Liver (tissue), 9 donors: ENCODE data around the gene PASK. TPM values are rescaled to one million over a fixed set of nuclear protein-coding genes. Genes with fewer than 3 reads are reported as not detected.

Experiments used
- DNase-seq: peaks from one replicate; pipeline ENCODE4 v3.0.0-alpha.2; 2017; ENCODE audit warnings: low spot score
- H3K27ac ChIP-seq, 2 donors: one replicate each; pipeline ENCODE4 v1.7.0; 2013; ENCODE audit warnings: inconsistent platforms in 2 of 2, low read length in 2 of 2, control low read depth in 1 of 2, low read depth in 1 of 2, mild to moderate bottlenecking in 1 of 2
- H3K27me3 ChIP-seq, 4 donors: one replicate each; pipeline versions ENCODE4 v1.6.1 to v1.7.0; 2013; ENCODE audit warnings: low read length in 3 of 4, inconsistent platforms in 1 of 4, mild to moderate bottlenecking in 1 of 4, moderate library complexity in 1 of 4; ENCODE audit not compliant: control insufficient read depth in 4 of 4, insufficient read depth in 4 of 4
- H3K36me3 ChIP-seq, 4 donors: one replicate each; pipeline versions ENCODE4 v1.6.1 to v1.7.0; 2013; ENCODE audit warnings: low read length in 3 of 4, mild to moderate bottlenecking in 3 of 4, low read depth in 1 of 4, moderate library complexity in 1 of 4; ENCODE audit not compliant: control insufficient read depth in 4 of 4, insufficient read depth in 3 of 4
- H3K4me1 ChIP-seq, 4 donors: one replicate each; pipeline versions ENCODE4 v1.6.1 to v1.7.0; 2013; ENCODE audit warnings: low read length in 3 of 4, mild to moderate bottlenecking in 3 of 4, moderate library complexity in 1 of 4; ENCODE audit not compliant: control insufficient read depth in 4 of 4, insufficient read depth in 4 of 4
- H3K4me3 ChIP-seq, 3 donors: one replicate each; pipeline versions ENCODE4 v1.6.1 to v1.7.0; 2013; ENCODE audit warnings: low read length in 3 of 3, control low read depth in 1 of 3, low read depth in 1 of 3, mild to moderate bottlenecking in 1 of 3
- H3K9ac ChIP-seq, 2 donors: one replicate each; pipeline ENCODE4 v1.7.0; 2013; ENCODE audit warnings: low read length in 2 of 2, mild to moderate bottlenecking in 2 of 2, moderate library complexity in 2 of 2, control low read depth in 1 of 2, low read depth in 1 of 2
- H3K9me3 ChIP-seq, 4 donors: one replicate each; pipeline versions ENCODE4 v1.6.1 to v1.7.0; 2013; ENCODE audit warnings: low read length in 3 of 4; ENCODE audit not compliant: control insufficient read depth in 4 of 4
- ATF3 ChIP-seq: IDR thresholded peaks from 2 replicates; pipeline ENCODE4 v1.6.1; 2016; ENCODE audit warnings: antibody characterized with exemption
- CTCF ChIP-seq: fragments of 150-350 bp; IDR thresholded peaks from 2 replicates; pipeline ENCODE4 v1.5.1; 2017; ENCODE audit warnings: improper control_type of control experiment, low read depth, low read length; ENCODE audit not compliant: missing input control
- EGR1 ChIP-seq, 2 donors: IDR thresholded peaks; 2 replicates each; pipeline ENCODE4 v1.6.1; 2016 to 2018; ENCODE audit warnings: antibody characterized with exemption in 2 of 2, low read depth in 2 of 2
- FOXA1 ChIP-seq: IDR thresholded peaks from 2 replicates; pipeline ENCODE4 v1.6.1; 2016; ENCODE audit warnings: antibody characterized with exemption
- FOXA2 ChIP-seq: IDR thresholded peaks from 2 replicates; pipeline ENCODE4 v1.6.1; 2016; ENCODE audit warnings: antibody characterized with exemption
- GABPA ChIP-seq, 2 donors: IDR thresholded peaks in 1 of 2; conservative IDR thresholded peaks in 1 of 2; 2 replicates each; pipeline ENCODE4 v1.6.1; 2016; ENCODE audit warnings: antibody characterized with exemption in 2 of 2, mild to moderate bottlenecking in 1 of 2, moderate library complexity in 1 of 2
- HNF4A ChIP-seq, 2 donors: conservative IDR thresholded peaks; 2 replicates each; pipeline ENCODE4 v1.6.1; 2016; ENCODE audit warnings: antibody characterized with exemption in 2 of 2, mild to moderate bottlenecking in 2 of 2
- HNF4G ChIP-seq: IDR thresholded peaks from 2 replicates; pipeline ENCODE4 v1.6.1; 2016; ENCODE audit warnings: antibody characterized with exemption
- JUND ChIP-seq, 2 donors: IDR thresholded peaks; 2 replicates each; pipeline ENCODE4 v1.6.1; 2016; ENCODE audit warnings: antibody characterized with exemption in 2 of 2
- NR2F2 ChIP-seq: IDR thresholded peaks from 2 replicates; pipeline ENCODE4 v1.6.1; 2016; ENCODE audit warnings: antibody characterized with exemption
- RAD21 ChIP-seq, 2 donors: IDR thresholded peaks; 2 replicates each; pipeline ENCODE4 v1.6.1; 2016; ENCODE audit warnings: antibody characterized with exemption in 2 of 2, mild to moderate bottlenecking in 2 of 2
- RXRA ChIP-seq, 2 donors: IDR thresholded peaks; 2 replicates each; pipeline ENCODE4 v1.6.1; 2017 to 2018; ENCODE audit warnings: antibody characterized with exemption in 2 of 2, mild to moderate bottlenecking in 1 of 2
- SP1 ChIP-seq: IDR thresholded peaks from 2 replicates; pipeline ENCODE4 v1.6.1; 2018; ENCODE audit warnings: antibody characterized with exemption, mild to moderate bottlenecking
- TAF1 ChIP-seq: conservative IDR thresholded peaks from 2 replicates; pipeline ENCODE4 v1.6.1; 2016; ENCODE audit warnings: antibody characterized with exemption, mild to moderate bottlenecking
- YY1 ChIP-seq: IDR thresholded peaks from 2 replicates; pipeline ENCODE4 v1.6.1; 2016; ENCODE audit warnings: antibody characterized with exemption, mild to moderate bottlenecking
- ZBTB33 ChIP-seq: IDR thresholded peaks from 2 replicates; pipeline ENCODE4 v1.6.1; 2016; ENCODE audit warnings: antibody characterized with exemption
- WGBS: extraction: QIAGEN DNeasy Blood & Tissue Kit; methylation state at CpG from one replicate; pipeline ENCODE4 v1.1.7; 2013; 5-methylcytosine and 5-hydroxymethylcytosine counted together
- polyA plus RNA-seq, 2 donors: library from polyadenylated mRNA; stranded (reverse) in 1 of 2; unstranded in 1 of 2; fragments of 200-250 nt in 1 of 2; fragments of >200 nt in 1 of 2; fragmentation: Nextera tagmentation in 1 of 2; extraction: Ambion mirVana in 1 of 2; gene quantifications; one replicate each; pipeline versions ENCODE4 v1.2.1 to v1.2.3, GENCODE V29; 2013 to 2015
- total RNA-seq, 2 donors: library from RNA; depleted of rRNA; stranded (reverse); fragments of >200 nt; gene quantifications; one replicate each; pipeline ENCODE4 v1.2.3, GENCODE V29; 2014
- TF ChIP-seq, protein P1 (sequence below): IDR thresholded peaks from 2 replicates; pipeline ENCODE4 v1.6.1; 2016; ENCODE audit warnings: antibody characterized with exemption, mild to moderate bottlenecking
- TF ChIP-seq, protein P2 (sequence below): IDR thresholded peaks from 2 replicates; pipeline ENCODE4 v1.6.1; 2016; ENCODE audit warnings: antibody characterized with exemption
- donor health status: healthy.
- donor health status: healthy.
- donor health status: healthy.
- donor health status: healthy.
- donor health status: healthy.

Gene PASK
- total and polyA plus RNA-seq, 4 donors: 0.96 to 8.8 (median 2.9) TPM

DNA sequence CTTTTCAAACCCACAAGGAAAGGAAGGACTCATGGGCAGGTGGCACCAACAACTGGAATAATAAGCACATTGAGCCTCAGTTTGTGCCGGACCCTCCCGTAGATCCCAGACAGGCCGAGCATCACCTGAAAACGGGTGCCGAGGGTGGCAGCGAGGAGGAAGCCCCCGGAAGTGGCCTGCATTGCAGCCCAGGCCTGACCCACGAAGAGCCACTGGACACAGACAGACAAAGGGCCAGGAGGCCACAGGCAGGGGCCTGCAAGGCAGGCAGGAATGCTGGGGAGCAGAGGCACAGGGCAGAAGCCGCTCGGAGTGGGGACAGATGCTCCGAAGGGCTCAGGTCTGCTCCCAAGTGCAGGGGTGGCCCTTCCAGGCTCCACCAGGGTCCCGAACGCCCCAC lies 78.9 kb downstream of the PASK start:
- Histone ChIP-seq H3K9ac (no peak overlapping the region), H3K27me3 (no peaks in the 10 kb centered on the region), H3K9me3 (no peaks in the 10 kb centered on the region), H3K36me3 (peaks cover 11 to 90% (median 32%) of the 10 kb centered on the region in 4 donors), H3K27ac (no peak overlapping the region), H3K4me1 (no peaks in the 10 kb centered on the region), H3K4me3 (no peak overlapping the region)
- 96% methylated on average over 13 of the region's 13 CpGs for whole genome bisulfite sequencing
- TF ChIP-seq HNF4A (conservative IDR thresholded peaks at IDR 0.05): no peak
- no peak for TF ChIP-seq FOXA1
- no peak for TF ChIP-seq EGR1 (IDR thresholded peaks at IDR 0.05; ENCODE audit: low read depth in 2 of 2)
- no peak for TF ChIP-seq HNF4G
- TF ChIP-seq JUND (IDR thresholded peaks at IDR 0.05): no peak
- no peak for TF ChIP-seq RAD21 (IDR thresholded peaks at IDR 0.05)
- TF ChIP-seq FOXA2: no peak
- TF ChIP-seq ZBTB33: no peak
- TF ChIP-seq RXRA (IDR thresholded peaks at IDR 0.05): no peak
- no peak for TF ChIP-seq ATF3
- TF ChIP-seq, protein P1, sequence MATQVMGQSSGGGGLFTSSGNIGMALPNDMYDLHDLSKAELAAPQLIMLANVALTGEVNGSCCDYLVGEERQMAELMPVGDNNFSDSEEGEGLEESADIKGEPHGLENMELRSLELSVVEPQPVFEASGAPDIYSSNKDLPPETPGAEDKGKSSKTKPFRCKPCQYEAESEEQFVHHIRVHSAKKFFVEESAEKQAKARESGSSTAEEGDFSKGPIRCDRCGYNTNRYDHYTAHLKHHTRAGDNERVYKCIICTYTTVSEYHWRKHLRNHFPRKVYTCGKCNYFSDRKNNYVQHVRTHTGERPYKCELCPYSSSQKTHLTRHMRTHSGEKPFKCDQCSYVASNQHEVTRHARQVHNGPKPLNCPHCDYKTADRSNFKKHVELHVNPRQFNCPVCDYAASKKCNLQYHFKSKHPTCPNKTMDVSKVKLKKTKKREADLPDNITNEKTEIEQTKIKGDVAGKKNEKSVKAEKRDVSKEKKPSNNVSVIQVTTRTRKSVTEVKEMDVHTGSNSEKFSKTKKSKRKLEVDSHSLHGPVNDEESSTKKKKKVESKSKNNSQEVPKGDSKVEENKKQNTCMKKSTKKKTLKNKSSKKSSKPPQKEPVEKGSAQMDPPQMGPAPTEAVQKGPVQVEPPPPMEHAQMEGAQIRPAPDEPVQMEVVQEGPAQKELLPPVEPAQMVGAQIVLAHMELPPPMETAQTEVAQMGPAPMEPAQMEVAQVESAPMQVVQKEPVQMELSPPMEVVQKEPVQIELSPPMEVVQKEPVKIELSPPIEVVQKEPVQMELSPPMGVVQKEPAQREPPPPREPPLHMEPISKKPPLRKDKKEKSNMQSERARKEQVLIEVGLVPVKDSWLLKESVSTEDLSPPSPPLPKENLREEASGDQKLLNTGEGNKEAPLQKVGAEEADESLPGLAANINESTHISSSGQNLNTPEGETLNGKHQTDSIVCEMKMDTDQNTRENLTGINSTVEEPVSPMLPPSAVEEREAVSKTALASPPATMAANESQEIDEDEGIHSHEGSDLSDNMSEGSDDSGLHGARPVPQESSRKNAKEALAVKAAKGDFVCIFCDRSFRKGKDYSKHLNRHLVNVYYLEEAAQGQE: no peak
- DNase-seq: no peak

DNA sequence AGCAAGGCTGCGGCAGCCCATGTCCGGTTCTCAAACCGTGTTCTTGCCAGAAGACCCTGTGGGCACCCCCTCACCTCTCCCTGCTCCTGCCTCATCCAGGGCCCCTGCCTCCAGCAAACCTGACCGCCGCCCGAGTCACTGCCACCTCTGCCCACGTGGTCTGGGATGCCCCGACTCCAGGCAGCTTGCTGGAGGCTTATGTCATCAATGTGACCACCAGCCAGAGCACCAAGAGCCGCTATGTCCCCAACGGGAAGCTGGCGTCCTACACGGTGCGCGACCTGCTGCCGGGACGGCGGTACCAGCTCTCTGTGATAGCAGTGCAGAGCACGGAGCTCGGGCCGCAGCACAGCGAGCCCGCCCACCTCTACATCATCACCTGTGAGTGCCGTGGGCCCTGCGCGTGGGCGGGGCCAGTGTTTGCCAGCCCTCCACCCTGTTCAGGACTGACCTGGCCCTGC lies 79.4 kb downstream of the PASK start:
- Histone ChIP-seq H3K4me1 (no peaks in the 10 kb centered on the region), H3K9me3 (no peaks in the 10 kb centered on the region), H3K9ac (no peak overlapping the region), H3K27me3 (no peaks in the 10 kb centered on the region), H3K4me3 (no peak overlapping the region), H3K36me3 (peaks cover 7 to 90% (median 30%) of the 10 kb centered on the region in 4 donors), H3K27ac (no peak overlapping the region)
- 86% methylated on average over 26 of the region's 26 CpGs for WGBS
- no peak for DNase-seq
- TF ChIP-seq NR2F2: no peak
- no peak for TF ChIP-seq RXRA (IDR thresholded peaks at IDR 0.05)
- no peak for TF ChIP-seq ATF3
- TF ChIP-seq TAF1: no peak
- TF ChIP-seq FOXA1: no peak
- no peak for TF ChIP-seq SP1
- TF ChIP-seq, protein P2, sequence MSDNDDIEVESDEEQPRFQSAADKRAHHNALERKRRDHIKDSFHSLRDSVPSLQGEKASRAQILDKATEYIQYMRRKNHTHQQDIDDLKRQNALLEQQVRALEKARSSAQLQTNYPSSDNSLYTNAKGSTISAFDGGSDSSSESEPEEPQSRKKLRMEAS: no peak
- no peak for TF ChIP-seq GABPA (IDR thresholded peaks at IDR 0.05 in 1 of 2, conservative IDR thresholded peaks at IDR 0.05 in 1 of 2)
- TF ChIP-seq EGR1 (IDR thresholded peaks at IDR 0.05; ENCODE audit: low read depth in 2 of 2): no peak
- no peak for TF ChIP-seq CTCF
- no peak for TF ChIP-seq YY1
- TF ChIP-seq HNF4A (conservative IDR thresholded peaks at IDR 0.05): no peak
- TF ChIP-seq JUND (IDR thresholded peaks at IDR 0.05): no peak
- no peak for TF ChIP-seq RAD21 (IDR thresholded peaks at IDR 0.05)
- TF ChIP-seq HNF4G: no peak
- no peak for TF ChIP-seq ZBTB33
- TF ChIP-seq FOXA2: no peak
